IMR-90 (cell line): ENCODE data around the gene DCHS2. TPM values are rescaled to one million over a fixed set of nuclear protein-coding genes. Genes with fewer than 3 reads are reported as not detected.

ENCODE experiments used
- ATAC-seq: fragments of 200-7000 bp; cut with Tn5 transposase; 2 replicates; pipeline ENCODE4 v1.9.1; 2020; ENCODE audit warnings: low read depth, mild to moderate bottlenecking, moderate library complexity
- BruUV-seq: library from RNA; stranded (reverse); fragments of 400-500 nt; replicated peaks from 2 replicates; lab custom pipeline; 2021; lab: Mats Ljungman, UMichigan
- CTCF ChIA-PET: fragments of 300-600 bp; formaldehyde crosslinking; extraction: SDS; loops from one replicate; lab custom pipeline; 2021; ENCODE audit warnings: antibody characterized with exemption; lab: Yijun Ruan, JAX
- POLR2A ChIA-PET: fragments of 300-600 bp; sonication (Branson Sonifier 250); formaldehyde crosslinking; loops from one replicate; lab custom pipeline; 2022; ENCODE audit warnings: antibody characterized with exemption; ENCODE audit not compliant: unreplicated experiment; lab: Charles Lee
- DNase-seq: peaks from one replicate; pipeline ENCODE4 v3.0.0; 2013
- H2AFZ ChIP-seq: replicated peaks from 2 replicates; pipeline ENCODE3; 2013; ENCODE audit warnings: low read length, mild to moderate bottlenecking; ENCODE audit not compliant: poor library complexity
- H2AK5ac ChIP-seq: 2 replicates; pipeline ENCODE4 v1.6.1; 2013; ENCODE audit warnings: low read depth, low read length, inconsistent platforms
- H2AK9ac ChIP-seq: replicated peaks from 2 replicates; pipeline ENCODE3; 2013; ENCODE audit warnings: mild to moderate bottlenecking, low read depth, low read length, moderate library complexity; ENCODE audit not compliant: poor library complexity
- H2BK120ac ChIP-seq: 2 replicates; pipeline ENCODE4 v1.6.1; 2013; ENCODE audit warnings: low read depth, low read length, inconsistent platforms
- H2BK15ac ChIP-seq: 3 replicates; pipeline ENCODE4 v1.6.1; 2013; ENCODE audit warnings: low read depth, low read length, inconsistent platforms
- H2BK20ac ChIP-seq: 2 replicates; pipeline ENCODE4 v1.6.1; 2013; ENCODE audit warnings: low read depth, mild to moderate bottlenecking, inconsistent platforms, low read length, moderate library complexity
- H2BK5ac ChIP-seq: 2 replicates; pipeline ENCODE4 v1.6.1; 2013; ENCODE audit warnings: mild to moderate bottlenecking, low read depth, low read length, inconsistent platforms; ENCODE audit not compliant: poor library complexity, severe bottlenecking
- H3K14ac ChIP-seq: replicated peaks from 2 replicates; pipeline ENCODE4 v1.6.1; 2013; ENCODE audit warnings: low read depth, low read length, inconsistent platforms
- H3K18ac ChIP-seq: 2 replicates; pipeline ENCODE4 v1.6.1; 2013; ENCODE audit warnings: low read depth, low read length, control low read depth
- H3K23ac ChIP-seq: 2 replicates; pipeline ENCODE4 v1.6.1; 2013; ENCODE audit warnings: low read depth, low read length, inconsistent platforms
- H3K27ac ChIP-seq: 2 replicates; pipeline ENCODE4 v1.5.1; 2013; ENCODE audit warnings: mild to moderate bottlenecking, control low read depth, low read length; ENCODE audit not compliant: insufficient read depth
- H3K27me3 ChIP-seq: 2 replicates; pipeline ENCODE4 v1.6.1; 2013; ENCODE audit warnings: low read length; ENCODE audit not compliant: control insufficient read depth, insufficient read depth
- H3K36me3 ChIP-seq: 2 replicates; pipeline ENCODE4 v1.6.1; 2013; ENCODE audit warnings: low read length, mixed read lengths; ENCODE audit not compliant: control insufficient read depth, insufficient read depth
- H3K4ac ChIP-seq: 2 replicates; pipeline ENCODE4 v1.6.1; 2013; ENCODE audit warnings: low read depth, low read length, inconsistent platforms
- H3K4me1 ChIP-seq: 2 replicates; pipeline ENCODE4 v1.6.1; 2013; ENCODE audit warnings: low read length, mixed read lengths; ENCODE audit not compliant: control insufficient read depth, insufficient read depth
- H3K4me2 ChIP-seq: 2 replicates; pipeline ENCODE4 v1.6.1; 2013; ENCODE audit warnings: low read depth, mild to moderate bottlenecking, control low read depth, low read length, moderate library complexity
- H3K4me3 ChIP-seq: 2 replicates; pipeline ENCODE4 v1.5.1; 2013; ENCODE audit warnings: low read depth, mild to moderate bottlenecking, control low read depth, low read length, moderate library complexity; ENCODE audit not compliant: insufficient read depth
- H3K56ac ChIP-seq: 2 replicates; pipeline ENCODE4 v1.6.1; 2013; ENCODE audit warnings: low read length, inconsistent platforms; ENCODE audit not compliant: insufficient read depth; ENCODE audit errors: extremely low read depth
- H3K79me1 ChIP-seq, 2 experiments: 2 replicates each; pipeline ENCODE4 v1.6.1; 2013; ENCODE audit warnings: low read length in 2 of 2, inconsistent platforms in 1 of 2, low read depth in 1 of 2
- H3K9ac ChIP-seq: 2 replicates; pipeline ENCODE4 v1.6.1; 2013; ENCODE audit warnings: low read depth, low read length, control low read depth
- H3K9me1 ChIP-seq: 2 replicates; pipeline ENCODE4 v1.6.1; 2013; ENCODE audit warnings: low read length, inconsistent platforms; ENCODE audit not compliant: insufficient read depth
- H3K9me3 ChIP-seq: 2 replicates; pipeline ENCODE4 v1.6.1; 2013; ENCODE audit warnings: low read length; ENCODE audit not compliant: control insufficient read depth, insufficient read depth
- H4K20me1 ChIP-seq: 2 replicates; pipeline ENCODE4 v1.6.1; 2013; ENCODE audit warnings: low read length, inconsistent platforms; ENCODE audit not compliant: insufficient read depth
- H4K5ac ChIP-seq: 2 replicates; pipeline ENCODE4 v1.6.1; 2013; ENCODE audit warnings: mild to moderate bottlenecking, low read depth, low read length, control low read depth
- H4K8ac ChIP-seq, 2 experiments: 2 replicates each; pipeline ENCODE4 v1.6.1; 2013; ENCODE audit warnings: low read depth in 2 of 2, low read length in 2 of 2, control low read depth in 1 of 2, inconsistent platforms in 1 of 2
- H4K91ac ChIP-seq: 2 replicates; pipeline ENCODE4 v1.6.1; 2013; ENCODE audit warnings: low read depth, low read length, inconsistent platforms; ENCODE audit not compliant: insufficient read depth
- BHLHE40 ChIP-seq: fragments of 150-350 bp; IDR thresholded peaks from 2 replicates; pipeline ENCODE4 v1.6.1; 2016; ENCODE audit warnings: mild to moderate bottlenecking, low read depth, low read length
- CEBPB ChIP-seq: IDR thresholded peaks from 2 replicates; pipeline ENCODE4 v1.6.1; 2012; ENCODE audit warnings: low read depth, low read length, improper control_type of control experiment
- ELK1 ChIP-seq: fragments of 150-350 bp; IDR thresholded peaks from 2 replicates; pipeline ENCODE4 v1.6.1; 2016; ENCODE audit warnings: low read depth, mild to moderate bottlenecking, low read length, moderate library complexity, borderline replicate concordance
- FOS ChIP-seq: fragments of 150-350 bp; IDR thresholded peaks from 2 replicates; pipeline ENCODE4 v1.6.1; 2016; ENCODE audit warnings: low read depth, low read length
- MAFK ChIP-seq: IDR thresholded peaks from 2 replicates; pipeline ENCODE4 v1.6.1; 2012; ENCODE audit warnings: low read depth, low read length, improper control_type of control experiment
- RAD21 ChIP-seq: IDR thresholded peaks from 2 replicates; pipeline ENCODE4 v1.6.1; 2012; ENCODE audit warnings: low read length, improper control_type of control experiment
- RCOR1 ChIP-seq: IDR thresholded peaks from 2 replicates; pipeline ENCODE4 v1.6.1; 2012; ENCODE audit warnings: mild to moderate bottlenecking, low read length, improper control_type of control experiment; ENCODE audit not compliant: insufficient replicate concordance
- WGBS, 2 experiments: methylation state at CpG; one replicate each; pipeline versions ENCODE4 v1.1.5 to v1.1.7; 2013; ENCODE audit warnings: missing lambda C conversion rate in 2 of 2; ENCODE audit not compliant: insufficient read length in 1 of 2; ENCODE audit errors: extremely low coverage in 2 of 2; 5-methylcytosine and 5-hydroxymethylcytosine counted together
- dilution Hi-C: fragments of 300-500 bp; cut with HindIII; formaldehyde crosslinking; loops from one replicate; pipeline ENCODE4 v1.14.3; 2018; ENCODE audit warnings: low sequenced_read_pairs; ENCODE audit not compliant: unreplicated experiment
- in situ Hi-C: fragments of 300-500 bp; cut with MboI; formaldehyde crosslinking; loops from 3 replicates; pipeline ENCODE4 v1.14.3; 2019; ENCODE audit warnings: low sequenced_read_pairs, inconsistent platforms, mixed read lengths
- intact Hi-C: fragments of 100-400 bp; cut with micrococcal nuclease; formaldehyde crosslinking; loops from 2 replicates; pipeline ENCODE4 v1.10.0; 2022
- polyA plus RNA-seq, 3 experiments: library from polyadenylated mRNA; depleted of rRNA; stranded (reverse); fragments of >200 nt; gene quantifications; 2 replicates each; pipeline ENCODE4 v1.2.3, GENCODE V29; 2012; ENCODE audit warnings: low replicate concordance in 1 of 3
- total RNA-seq: library from RNA; depleted of rRNA; stranded (reverse); fragments of >200 nt; gene quantifications from 2 replicates; pipeline ENCODE4 v1.2.3, GENCODE V29; 2012

DCHS2 gene
- total and polyA plus RNA-seq, 2 of the 4 experiments (the other 2 are of a cell fraction) = not detected

GRCh38 chr4:154276496-154276895 is 215.1 kb downstream of the DCHS2 start:
- no TSS peak for BruUV-seq
- H2BK15ac ChIP-seq = no peak overlapping the region

More at GRCh38 chr4:154276496-154276895, 215.1 kb downstream of the DCHS2 start:
- H3K27ac ChIP-seq = no peak overlapping the region
- no peak overlapping the region for H3K9ac ChIP-seq
- intact Hi-C loops = no loop called here
- H4K91ac ChIP-seq = no peak overlapping the region
- no peak overlapping the region for H3K14ac ChIP-seq
- POLR2A ChIA-PET = no interaction called here
- DNase-seq (no peak), ATAC-seq (no peak)
- H2BK20ac ChIP-seq = no peak overlapping the region
- H4K5ac ChIP-seq = no peak overlapping the region
- in situ Hi-C loops = no loop called here
- H2AK5ac ChIP-seq = no peak overlapping the region
- H3K36me3 ChIP-seq = no peaks in the 10 kb centered on the region
- H2BK120ac ChIP-seq = no peak overlapping the region
- CTCF ChIA-PET = no interaction called here
- H3K4ac ChIP-seq = no peak overlapping the region
- H3K4me1 ChIP-seq = no peaks in the 10 kb centered on the region
- H3K23ac ChIP-seq = no peak overlapping the region
- H3K9me1 ChIP-seq = no peaks in the 10 kb centered on the region
- dilution Hi-C loops = no loop called here
- H4K8ac ChIP-seq = no peak overlapping the region
- H3K27me3 ChIP-seq = no peaks in the 10 kb centered on the region
- no peaks in the 10 kb centered on the region for H4K20me1 ChIP-seq
- H3K79me1 ChIP-seq = no peaks in the 10 kb centered on the region
- WGBS, 2 experiments = 0% methylated on average over 1 of the region's 1 CpG; no CpG with 5 or more reads in 1 of the 2 experiments
- H3K9me3 ChIP-seq = no peaks in the 10 kb centered on the region
- TF ChIP-seq CEBPB (no peak), FOS (no peak), ELK1 (no peak), RAD21 (no peak), MAFK (no peak), BHLHE40 (no peak), RCOR1 (no peak)
- H3K4me2 ChIP-seq = no peak overlapping the region
- no peak overlapping the region for H2AK9ac ChIP-seq
- no peak overlapping the region for H3K4me3 ChIP-seq
- H3K18ac ChIP-seq = no peak overlapping the region
- H2AFZ ChIP-seq = no peak overlapping the region
- no peak overlapping the region for H2BK5ac ChIP-seq
- no peak overlapping the region for H3K56ac ChIP-seq
